HG02588 (cell line): ENCODE measurements around the gene CEPT1.
"Not testable (repeated sequence)": the region's sequence is repeated elsewhere in the genome, so short reads cannot be mapped to it uniquely, and the experiment has no call there.

Experiments used
- ATAC-seq: cut with Tn5 transposase; IDR thresholded peaks from one replicate; pipeline ENCODE4 v1.9.1; 2021; ENCODE audit warnings: mild to moderate bottlenecking, moderate library complexity; ENCODE audit not compliant: unreplicated experiment

CEPT1 gene

DNA sequence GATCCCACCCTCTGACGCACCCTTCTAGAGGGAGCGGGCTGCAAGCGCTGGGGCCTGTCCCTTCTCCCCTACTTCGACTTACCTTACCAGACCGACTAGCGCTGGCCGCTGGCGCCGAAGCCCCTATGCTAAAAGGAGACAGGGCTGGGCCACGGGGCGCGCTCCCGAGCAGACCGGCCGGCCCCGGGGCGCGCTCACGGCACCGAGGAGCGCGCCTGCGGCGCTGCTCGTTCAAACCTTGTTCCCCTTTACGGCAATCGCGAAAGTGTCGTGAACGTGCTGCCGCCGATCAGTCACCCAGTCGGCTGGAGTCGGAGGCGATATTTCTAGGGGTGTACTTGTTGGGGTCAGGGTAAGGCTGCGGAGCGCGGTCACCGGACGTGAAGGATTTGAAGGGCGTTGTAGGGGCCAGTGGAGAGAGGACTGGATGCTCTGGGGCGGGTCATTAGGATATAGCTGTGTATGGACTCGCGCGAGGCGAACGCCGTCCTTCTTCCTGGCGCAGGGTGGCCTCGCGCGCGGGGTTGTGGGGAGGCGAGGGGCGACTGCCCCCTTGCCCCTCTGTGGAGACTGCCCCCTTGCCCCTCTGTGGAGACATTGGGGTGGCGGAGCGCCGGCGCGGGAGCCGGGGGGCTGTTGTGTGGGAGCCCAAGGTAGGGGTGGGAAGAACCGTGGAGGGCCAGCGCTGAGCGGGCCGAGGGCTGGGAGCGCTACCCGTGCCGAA, at the start of gene CEPT1, which contains the start of gene DRAM2:
Gene CEPT1 (plus strand): TSS at position 268 of the 724 bp plus-strand sequence. CDS start 7,492 bp downstream, outside the sequence.
Gene DRAM2 (minus strand): TSS at position 138 of the 724 bp plus-strand sequence. CDS start 8,539 bp downstream, outside the sequence.
- peak; percentile 68 for ATAC-seq

DNA sequence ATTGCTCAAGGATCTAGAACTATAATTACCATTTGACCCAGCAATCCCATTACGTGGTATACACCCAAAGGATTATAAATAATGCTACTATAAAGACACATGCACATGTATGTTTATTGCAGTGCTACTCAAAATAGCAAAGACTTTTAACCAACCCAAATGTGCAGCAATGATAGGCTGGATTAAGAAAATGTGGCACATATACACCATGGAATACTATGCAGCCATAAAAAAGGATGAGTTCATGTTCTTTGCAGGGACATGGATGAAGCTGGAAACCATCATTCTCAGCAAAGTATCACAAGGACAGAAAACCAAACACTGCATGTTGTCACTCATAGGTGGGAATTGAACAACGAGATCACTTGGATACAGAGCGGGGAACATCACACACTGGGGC, 44.6 kb upstream of the CEPT1 start:
- ATAC-seq = not testable (repeated sequence)

DNA sequence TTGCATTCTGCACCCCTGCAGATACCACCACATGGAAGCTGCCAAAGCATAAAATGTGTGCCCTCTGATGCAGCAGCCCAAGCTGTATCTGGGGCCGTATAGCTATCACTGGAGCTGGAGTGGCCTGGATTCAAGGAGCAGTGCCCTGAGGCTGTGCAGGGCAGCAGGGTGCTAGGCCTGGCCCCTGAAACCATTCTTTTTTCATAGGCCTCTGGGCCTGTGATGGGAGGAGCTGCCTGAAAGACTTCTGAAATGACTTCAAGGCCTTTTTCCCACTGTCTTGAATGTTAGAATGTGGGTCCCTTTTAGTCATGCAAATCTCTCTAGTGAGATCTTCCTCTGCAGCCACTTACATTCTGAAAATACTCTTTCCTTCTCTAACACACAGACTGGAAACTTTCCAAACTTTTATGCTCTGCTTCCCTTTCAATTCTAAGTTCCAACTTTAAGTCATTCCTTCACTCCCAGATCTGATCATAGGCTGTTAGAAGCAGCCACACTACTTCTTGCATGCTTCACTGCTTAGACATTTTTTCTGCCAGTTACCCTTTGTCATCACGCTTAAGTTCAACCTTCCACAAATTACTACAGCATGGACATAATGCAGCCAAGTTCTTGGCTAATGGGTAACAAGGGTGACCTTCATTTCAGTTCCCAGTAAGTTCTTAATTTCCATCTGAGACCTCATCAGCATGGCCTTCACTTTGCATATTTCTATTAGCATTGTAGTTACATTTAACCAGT, 42.5 kb upstream of the CEPT1 start:
- no peak for ATAC-seq

DNA sequence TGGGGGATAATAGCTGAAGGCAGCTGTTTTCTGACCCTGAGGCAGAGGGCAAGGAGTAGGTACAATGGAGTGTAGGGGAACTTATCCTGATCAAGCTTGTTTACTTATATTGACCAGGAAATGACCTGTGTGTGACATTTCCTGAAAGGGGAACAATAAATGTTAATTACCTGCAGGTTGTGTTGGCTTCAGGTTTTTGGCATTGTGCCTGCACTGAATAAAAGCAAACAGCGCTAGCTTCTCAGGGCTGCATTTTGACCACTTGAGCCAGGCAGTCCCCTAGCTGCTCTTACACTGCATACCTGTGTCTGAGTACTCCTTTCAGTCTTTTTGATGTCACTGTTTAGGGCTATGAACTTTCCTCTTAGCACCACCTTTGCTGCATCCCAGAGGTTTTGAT, 40.7 kb upstream of the CEPT1 start:
- no peak for ATAC-seq

DNA sequence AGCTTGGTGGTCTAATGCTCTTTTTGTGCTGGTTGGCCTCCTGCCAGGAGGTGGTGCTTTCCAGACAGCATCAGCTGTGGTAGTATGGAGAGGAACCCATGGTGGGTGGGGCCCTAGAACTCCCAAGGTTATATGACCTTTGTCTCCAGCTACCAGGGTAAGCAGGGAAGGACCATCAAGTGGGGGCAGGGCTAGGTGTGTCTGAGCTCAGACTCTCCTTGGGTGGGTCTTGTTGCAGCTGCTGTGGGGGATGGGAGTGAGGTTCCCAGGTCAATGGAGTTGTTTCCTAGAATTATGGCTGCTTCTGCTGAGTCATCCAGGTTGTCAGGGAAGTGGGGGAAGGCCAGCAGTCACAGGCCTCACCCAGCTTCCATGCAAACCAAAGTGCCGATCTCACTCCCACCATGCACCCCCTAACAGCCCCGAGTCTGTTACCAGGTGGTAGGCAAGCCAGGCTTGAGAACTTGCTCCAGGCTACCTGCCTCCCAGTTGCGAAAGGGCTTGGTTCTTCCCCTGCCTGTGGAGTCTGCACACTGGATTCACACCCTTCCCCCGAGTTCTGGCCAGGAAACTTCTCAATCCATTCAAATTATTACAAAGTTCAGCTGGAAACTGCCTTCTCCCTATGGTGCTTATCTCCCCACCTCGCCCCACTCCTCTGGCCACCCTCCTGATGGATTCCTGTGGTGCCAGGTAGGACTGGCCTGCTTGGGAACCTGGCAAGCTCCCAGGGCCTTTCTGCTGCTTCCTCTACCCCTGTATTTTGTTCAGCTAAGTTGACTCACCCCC, 38.0 kb upstream of the CEPT1 start:
- no peak for ATAC-seq

DNA sequence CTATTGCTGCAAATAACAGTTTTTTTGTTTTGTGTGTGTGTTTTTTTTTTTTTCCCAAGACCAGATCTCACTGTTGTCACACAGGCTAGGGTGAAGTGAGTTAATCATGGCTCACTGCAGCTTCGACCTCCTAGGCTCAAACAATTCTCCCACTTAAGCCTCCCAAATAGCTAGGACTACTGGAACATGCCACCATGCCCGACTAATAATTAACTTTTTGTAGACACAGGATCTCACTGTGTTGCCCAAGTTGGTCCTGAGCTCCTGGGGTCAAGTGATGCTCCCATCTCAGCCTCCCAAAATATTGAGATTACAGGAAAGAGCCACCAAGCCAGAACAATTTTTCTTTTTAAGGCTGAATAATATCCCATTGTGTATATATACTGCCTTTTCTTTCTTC, 35.0 kb upstream of the CEPT1 start:
- no peak for ATAC-seq

DNA sequence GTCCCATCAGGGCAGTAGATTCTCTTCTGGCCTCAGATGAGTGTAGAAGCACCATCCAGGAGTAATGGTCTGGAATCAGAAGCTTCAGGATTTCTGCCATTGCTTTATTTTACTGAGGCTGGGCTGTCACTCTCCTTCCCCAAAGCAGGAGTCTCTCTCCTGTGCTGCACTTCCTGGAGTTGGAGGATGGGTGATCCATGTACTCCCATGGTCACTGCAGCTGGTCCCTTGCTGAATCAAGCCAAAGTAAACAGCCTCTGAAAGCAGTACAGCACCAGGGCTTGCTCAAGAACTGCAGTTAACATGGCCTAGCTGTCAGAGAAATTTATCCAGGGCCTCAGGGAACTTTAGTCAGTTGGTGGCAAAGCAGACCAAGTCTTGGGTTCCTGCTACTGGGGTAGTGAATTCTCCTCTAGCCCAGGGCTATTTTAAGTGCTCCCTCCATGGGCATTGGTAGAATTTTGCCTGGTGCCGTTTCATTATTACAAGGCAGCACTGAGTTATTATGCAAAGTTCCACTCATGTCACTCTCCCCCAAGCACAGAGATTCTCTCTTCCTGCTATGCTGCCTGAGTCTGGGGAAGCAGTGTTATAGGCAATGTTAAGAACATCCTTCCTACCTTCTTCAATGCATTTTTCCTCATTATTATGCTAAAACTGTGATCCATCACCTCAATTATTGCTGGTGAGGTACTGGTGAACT, 29.7 kb upstream of the CEPT1 start:
- no peak for ATAC-seq

DNA sequence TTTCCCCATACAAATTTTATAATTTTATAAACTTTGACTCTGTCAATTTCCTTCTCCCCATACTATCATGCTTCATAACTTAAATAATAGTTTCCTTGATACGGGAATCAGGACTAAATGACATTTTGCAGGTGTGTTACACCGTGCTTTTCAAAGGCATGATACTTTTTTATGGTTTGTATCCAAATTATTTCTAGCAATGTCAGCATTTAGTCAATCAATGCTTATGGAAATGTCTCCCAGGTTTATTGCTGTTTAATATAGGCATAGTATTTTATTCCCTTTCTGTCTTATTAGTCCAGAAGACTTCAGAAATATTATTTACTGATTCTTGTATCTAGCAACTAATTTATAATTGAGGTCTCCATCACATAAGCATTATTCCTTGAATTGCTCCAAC, 23.5 kb upstream of the CEPT1 start:
- no peak for ATAC-seq

DNA sequence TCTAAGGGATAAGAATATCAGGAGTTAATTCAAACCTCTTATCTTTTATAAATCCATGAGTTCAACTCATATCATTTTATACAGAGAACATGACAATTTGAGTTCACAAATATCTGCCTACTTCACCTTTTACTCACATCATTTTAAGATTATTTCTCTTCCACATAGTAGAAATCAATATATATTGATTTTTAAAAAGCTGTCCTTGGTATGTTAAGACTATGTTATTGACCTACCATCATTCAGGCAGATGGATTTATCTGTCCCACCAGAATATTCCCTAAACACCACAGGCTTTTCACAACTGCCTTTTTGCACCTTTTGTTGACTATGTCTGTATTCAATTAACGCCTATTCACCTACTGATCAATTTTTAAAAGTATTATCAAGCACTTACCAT, 13.7 kb upstream of the CEPT1 start:
- no peak for ATAC-seq

DNA sequence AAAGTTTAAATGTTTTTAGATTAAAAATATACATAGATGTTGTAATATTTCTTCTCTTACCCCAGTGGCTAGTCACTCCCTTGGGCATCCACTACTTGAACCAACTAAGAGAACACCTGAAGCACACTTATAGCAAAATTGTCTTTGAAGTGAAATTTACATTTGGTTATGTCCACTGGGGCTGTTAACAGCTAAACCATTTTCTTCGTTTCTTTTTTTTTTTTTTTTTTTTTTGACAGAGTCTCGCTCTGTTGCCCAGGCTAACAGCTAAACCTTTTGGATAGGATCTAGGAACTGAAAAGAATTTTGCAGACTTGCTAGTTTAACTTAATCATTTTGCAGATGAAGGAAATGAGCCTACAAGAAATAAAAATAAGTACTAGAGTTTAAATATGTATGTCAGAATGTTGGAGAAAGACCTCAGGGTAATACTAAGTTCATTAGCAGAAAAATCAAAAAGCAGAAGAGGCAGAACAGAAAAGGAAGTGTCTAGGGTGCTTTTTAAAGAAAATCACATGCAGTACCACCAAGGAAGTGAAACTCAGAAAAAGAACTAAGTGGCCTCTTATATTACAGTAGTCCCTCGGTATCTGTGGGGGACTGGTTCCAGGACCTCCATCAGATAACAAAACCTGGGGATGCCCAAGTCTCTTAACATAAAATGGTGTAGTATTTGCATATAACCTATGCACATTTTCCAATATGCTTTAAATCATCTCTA, 11.9 kb upstream of the CEPT1 start:
- ATAC-seq = peak; percentile 87

DNA sequence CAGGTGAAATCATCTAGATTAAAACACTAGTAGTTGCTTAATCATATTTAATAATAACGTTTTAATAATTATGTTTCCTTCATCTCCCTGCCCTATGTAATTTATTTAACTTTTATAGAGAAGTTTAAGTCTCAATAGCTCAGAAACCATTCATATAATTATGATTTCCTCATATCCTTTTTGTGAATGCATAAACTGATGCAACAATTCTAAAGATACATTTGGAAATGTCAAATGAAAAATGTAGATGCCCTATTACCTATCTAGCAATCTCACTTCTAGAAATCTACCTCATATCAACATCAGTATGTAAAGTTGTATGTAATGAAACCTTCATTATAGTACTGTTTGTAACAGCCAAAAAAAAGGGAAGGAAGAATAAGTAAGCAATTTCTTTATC, 10.6 kb upstream of the CEPT1 start:
- no peak for ATAC-seq

DNA sequence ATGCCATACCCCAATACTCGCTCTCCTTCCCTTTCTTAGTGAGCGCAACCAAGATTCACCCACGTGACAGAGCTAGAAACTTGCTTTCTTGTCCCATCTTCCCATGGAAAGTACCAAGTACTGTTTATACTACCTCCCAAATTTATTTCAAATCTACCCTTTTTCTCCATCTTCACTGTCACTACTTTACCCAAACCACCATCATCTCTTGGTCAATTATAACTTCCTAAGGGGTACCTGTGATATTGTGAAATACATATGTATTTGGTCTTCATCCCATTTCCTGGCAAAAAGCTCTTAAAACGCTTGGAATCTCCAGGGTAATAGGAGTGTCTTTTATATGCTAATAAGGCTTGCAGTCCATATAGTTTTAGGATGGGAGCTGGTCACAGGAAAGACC, 8.3 kb upstream of the CEPT1 start:
- no peak for ATAC-seq

DNA sequence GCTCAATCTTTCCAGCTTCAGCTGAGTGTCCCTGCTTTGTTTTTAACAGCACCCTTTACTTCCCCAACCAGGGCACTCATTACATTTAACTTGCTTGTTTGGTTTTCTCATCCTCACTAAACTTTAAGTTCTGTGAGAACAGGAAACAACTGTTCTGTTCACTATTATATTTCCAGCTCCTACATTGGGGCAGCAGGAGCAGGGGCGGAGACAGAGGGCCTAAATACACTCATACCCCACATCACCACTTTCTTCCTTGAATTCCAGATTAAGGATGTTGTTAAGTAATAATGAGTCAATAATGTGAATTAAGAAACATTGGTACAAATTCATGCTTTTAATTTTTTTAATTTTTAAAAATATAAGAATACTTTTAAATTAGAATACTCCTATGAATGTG, 6.2 kb upstream of the CEPT1 start:
- ATAC-seq = no peak

DNA sequence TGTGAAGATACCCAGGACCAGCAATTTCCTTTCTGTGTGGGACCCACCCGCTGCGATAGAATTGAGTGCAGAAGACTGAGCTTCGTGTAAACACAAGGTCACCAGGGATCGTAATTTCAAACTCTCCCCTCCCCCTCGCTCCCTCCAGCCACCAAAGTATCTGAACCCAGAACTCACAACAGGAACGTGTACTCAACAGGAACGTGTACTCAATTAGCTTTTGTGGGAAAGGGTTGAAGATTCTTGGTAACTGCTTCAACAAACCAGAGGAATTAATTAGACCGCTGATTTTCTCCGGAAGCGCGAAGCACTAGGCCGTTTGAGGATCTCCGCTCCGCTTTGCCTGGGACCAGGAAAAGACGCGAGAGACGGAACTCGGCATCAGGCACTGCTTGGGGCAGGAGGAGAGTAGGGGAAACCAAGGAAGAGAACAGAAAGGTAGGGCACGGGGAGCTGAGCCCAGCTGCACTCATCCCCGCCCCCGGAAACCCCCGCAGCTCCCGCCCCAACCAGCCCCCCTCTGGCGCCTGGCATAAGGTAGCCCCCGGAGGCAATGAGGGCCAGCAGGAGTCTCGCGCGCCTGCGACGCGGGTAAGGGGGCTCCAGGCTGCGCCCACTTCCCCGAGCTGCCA, 583 bp upstream of the CEPT1 start:
- peak; percentile 45 for ATAC-seq

DNA sequence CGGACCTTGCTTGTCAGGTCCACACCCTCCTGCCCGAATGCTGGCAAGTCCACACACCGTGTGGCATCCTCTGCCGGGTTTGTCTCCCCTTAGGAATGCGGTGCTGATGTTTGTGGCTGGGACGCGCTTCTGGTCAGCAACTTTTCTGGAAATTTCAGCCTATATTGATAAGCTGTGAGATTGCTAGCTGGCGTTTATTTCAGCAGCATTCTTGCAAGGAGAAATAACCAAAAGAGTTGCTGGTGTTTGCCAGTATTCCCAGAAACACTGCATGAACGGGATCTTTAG, 601 bp downstream of the CEPT1 start:
- ATAC-seq = no peak

DNA sequence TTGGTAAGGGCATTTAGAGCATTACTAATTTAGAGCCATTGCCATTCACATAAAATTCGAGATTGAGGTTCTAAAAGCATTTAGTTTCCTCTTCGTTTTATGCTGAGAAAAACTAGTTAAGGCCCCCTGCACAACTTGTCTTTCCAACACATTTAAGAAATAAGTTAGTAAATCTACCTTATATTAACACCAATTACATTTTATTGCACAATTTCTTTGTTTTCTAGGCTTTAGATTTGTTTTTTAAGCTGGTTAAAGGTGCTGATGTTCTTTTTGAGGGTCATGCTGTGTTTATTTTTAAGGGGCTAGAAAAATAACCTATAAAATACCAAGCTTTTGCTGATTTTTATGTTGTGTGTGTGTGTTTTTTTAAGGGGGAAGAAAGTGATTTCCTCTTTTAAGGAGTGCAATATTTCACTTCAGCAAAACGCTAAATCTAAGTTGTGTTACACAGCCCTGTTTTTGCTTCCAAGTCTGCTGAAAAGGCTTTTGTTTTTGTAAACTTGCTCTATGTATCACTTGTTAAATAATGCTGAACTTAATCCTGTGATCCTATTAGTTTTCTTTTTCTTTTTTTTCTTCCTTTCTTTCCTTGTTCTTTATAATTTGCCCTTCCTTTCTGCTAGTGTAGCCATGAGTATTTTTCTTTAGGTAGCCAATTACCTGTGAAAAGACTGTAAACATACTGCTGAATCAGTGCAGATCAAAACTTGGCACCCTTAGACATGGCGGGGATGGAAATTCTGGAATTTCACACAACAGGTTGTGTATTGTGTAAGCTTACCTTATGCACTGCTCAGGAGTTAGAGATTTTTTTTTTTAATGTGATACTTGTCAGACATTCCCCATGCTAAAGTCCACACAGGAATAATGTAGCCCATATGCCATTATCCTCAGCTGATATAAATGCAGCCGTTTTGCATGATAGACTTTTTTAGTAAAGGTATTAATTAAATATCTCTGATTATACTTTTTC, 1.5 kb downstream of the CEPT1 start:
- ATAC-seq = no peak

DNA sequence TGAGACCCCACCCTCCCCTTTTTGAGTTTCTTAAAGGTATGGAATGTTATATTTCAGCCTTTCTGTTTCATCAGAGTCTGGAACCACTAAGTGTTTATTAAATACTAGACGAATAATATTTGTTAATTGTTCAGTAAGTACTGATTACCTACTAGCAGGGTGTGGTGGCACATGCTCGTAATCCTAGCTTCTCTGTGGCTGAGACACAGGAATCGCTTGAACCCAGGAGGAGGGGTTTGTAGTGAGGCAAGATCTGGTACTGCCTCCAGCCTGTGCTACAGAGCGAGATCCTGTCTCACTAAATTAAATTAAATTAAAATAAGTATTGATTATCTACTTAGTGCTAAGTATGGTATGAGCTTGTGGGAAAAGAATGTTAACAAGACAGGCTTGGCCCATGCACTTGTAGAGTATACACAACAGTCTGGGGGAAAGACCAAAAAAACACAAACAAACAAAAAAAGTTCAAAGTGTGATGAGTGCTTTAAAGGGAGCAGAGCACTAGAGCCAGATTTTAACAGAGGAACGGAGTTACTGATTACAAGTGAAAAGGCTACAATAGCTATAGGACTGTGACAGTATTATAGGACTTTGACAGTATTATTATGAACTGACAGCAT, 2.4 kb downstream of the CEPT1 start:
- no peak for ATAC-seq

DNA sequence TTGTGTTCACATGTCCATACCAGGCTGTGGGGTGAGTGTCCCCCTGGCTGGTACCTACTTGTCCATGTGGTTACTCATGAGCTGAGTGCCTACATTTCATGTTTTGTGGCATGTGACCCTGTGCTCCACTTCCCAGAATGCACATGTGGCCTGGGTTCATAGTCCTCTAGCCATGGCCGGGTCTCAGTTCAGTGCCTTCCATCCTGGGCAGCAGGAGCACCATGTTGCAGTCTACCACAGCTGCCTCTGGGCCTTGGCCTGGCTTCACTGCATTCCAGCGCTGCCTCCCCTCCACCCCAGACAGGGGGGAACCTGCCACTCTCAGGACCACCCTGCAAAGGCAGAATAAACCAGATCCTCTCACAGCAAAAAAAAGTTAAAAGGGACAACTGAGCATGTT, 5.5 kb downstream of the CEPT1 start:
- ATAC-seq = no peak
